ENCODE measurements around the gene CRY1.
A peak's percentile ranks its signal among the peaks of the same experiment; 100 is the strongest.

Gene CRY1

GRCh38 chr12:107042801-107043200 lies 50.5 kb downstream of the CRY1 start:
- no peak for DNase-seq (ENCODE audit: low read depth)
- TF ChIP-seq, protein P1, sequence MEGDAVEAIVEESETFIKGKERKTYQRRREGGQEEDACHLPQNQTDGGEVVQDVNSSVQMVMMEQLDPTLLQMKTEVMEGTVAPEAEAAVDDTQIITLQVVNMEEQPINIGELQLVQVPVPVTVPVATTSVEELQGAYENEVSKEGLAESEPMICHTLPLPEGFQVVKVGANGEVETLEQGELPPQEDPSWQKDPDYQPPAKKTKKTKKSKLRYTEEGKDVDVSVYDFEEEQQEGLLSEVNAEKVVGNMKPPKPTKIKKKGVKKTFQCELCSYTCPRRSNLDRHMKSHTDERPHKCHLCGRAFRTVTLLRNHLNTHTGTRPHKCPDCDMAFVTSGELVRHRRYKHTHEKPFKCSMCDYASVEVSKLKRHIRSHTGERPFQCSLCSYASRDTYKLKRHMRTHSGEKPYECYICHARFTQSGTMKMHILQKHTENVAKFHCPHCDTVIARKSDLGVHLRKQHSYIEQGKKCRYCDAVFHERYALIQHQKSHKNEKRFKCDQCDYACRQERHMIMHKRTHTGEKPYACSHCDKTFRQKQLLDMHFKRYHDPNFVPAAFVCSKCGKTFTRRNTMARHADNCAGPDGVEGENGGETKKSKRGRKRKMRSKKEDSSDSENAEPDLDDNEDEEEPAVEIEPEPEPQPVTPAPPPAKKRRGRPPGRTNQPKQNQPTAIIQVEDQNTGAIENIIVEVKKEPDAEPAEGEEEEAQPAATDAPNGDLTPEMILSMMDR (conservative IDR thresholded peaks at IDR 0.05; ENCODE audit: low read depth, low read length) = no peak
- H3K4me3 ChIP-seq (ENCODE audit: low read depth, low read length) = no peak overlapping the region

DNA sequence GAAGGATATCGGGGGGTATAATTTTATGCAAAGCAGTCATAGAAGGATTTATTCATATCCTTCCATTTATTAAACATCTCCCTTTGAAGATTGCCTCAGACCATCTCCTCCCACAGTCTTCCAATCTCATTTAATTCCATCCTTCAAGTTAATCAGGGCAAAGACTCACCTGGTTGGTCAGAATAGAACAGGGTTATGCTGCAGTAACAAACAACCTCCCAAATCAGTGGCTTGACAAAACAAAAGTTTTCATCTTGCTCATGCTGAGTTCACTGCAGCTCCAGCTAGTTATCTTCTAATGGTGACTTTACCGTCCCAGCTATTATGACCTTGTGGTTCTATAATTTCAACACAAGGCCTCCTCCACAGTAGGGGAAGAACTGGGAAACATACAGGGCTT lies 57.6 kb downstream of the CRY1 start:
- no peak overlapping the region for H3K4me3 ChIP-seq (ENCODE audit: low read depth, low read length)
- TF ChIP-seq, protein P1 (conservative IDR thresholded peaks at IDR 0.05; ENCODE audit: low read depth, low read length) = no peak
- DNase-seq (ENCODE audit: low read depth) = no peak

- DNase-seq (ENCODE audit: low read depth) = no peak
- H3K4me3 ChIP-seq (ENCODE audit: low read depth, low read length) = no peak overlapping the region
- TF ChIP-seq, protein P1 (conservative IDR thresholded peaks at IDR 0.05; ENCODE audit: low read depth, low read length) = no peak
Measured at GRCh38 chr12:107033758-107034739, 59.3 kb downstream of the CRY1 start.

GRCh38 chr12:107032266-107032665 lies 61.1 kb downstream of the CRY1 start:
- TF ChIP-seq, protein P1 (conservative IDR thresholded peaks at IDR 0.05; ENCODE audit: low read depth, low read length) = no peak
- no peak for DNase-seq (ENCODE audit: low read depth)
- no peak overlapping the region for H3K4me3 ChIP-seq (ENCODE audit: low read depth, low read length)

DNA sequence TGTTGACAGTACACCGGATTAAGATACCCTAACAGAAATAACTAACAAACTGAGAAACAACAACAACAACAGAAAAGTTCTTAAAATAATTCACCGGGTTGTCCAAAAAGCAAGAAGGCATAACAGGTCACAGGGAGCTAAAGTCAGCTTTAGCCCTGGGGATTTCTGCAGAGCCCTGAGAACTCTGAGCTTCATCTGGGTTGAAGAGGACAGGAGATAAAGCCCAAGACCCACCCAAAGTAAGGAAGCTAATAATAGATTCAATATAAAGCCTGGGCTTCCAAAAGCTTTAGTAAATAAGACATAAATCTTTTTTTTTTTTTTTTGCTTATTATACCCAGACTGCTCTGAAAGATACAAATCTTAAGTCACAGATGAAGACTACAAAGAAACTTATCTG lies 62.3 kb downstream of the CRY1 start:
- no peak overlapping the region for H3K4me3 ChIP-seq (ENCODE audit: low read depth, low read length)
- TF ChIP-seq, protein P1 (conservative IDR thresholded peaks at IDR 0.05; ENCODE audit: low read depth, low read length) = no peak
- no peak for DNase-seq (ENCODE audit: low read depth)

GRCh38 chr12:107029081-107029480 lies 64.3 kb downstream of the CRY1 start:
- TF ChIP-seq, protein P1 (conservative IDR thresholded peaks at IDR 0.05; ENCODE audit: low read depth, low read length) = no peak
- H3K4me3 ChIP-seq (ENCODE audit: low read depth, low read length) = no peak overlapping the region
- DNase-seq (ENCODE audit: low read depth) = no peak

DNA sequence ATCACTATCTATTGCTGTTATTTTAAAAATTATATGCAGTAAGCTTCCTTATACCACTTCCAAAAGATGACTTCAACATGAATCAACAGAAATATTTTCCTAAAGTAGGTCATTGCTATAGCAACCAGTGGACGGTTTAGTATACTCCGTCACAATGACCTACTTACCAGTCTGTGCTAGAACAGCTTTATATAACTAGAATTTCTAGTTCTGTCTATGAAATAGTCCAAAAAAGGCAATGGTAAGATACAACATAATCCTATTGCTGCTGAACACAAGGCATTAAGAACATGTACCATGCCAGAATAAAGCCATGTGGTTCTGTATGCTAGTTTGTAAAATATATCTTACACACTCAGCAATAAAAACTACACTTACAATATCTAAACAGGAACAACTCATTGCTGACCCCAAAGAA lies 65.7 kb downstream of the CRY1 start:
- no peak overlapping the region for H3K4me3 ChIP-seq (ENCODE audit: low read depth, low read length)
- TF ChIP-seq, protein P1 (conservative IDR thresholded peaks at IDR 0.05; ENCODE audit: low read depth, low read length) = no peak
- DNase-seq (ENCODE audit: low read depth) = peak; percentile 98
